ENCODE data around the gene MBD3L1. TPM values are rescaled to one million over a fixed set of nuclear protein-coding genes. Genes with fewer than 3 reads are reported as not detected.

MBD3L1 gene
- total and polyA plus RNA-seq, 2 of the 13 experiments (the other 11 are each of a cell fraction or from before 2014, with no cell fraction given): not detected

GRCh38 chr19:8820234-8820633 is 11.9 kb upstream of the MBD3L1 start:
- intact Hi-C loops (cut with micrococcal nuclease; ENCODE audit: unreplicated experiment): no loop called here
- Histone ChIP-seq H3K27ac (ENCODE audit: extremely low read length, insufficient read depth, low read length) (no peak overlapping the region), H3K9me3 (ENCODE audit: low read length) (peaks cover 92% of the 10 kb centered on the region), H3K27me3 (ENCODE audit: control insufficient read depth in 1 of 2, insufficient read depth in 2 of 2, low read length in 2 of 2) (no peaks in the 10 kb centered on the region), H3K9ac (ENCODE audit: insufficient read depth, low read depth, low read length) (no peak overlapping the region), H3K4me2 (ENCODE audit: low read depth, low read length) (no peak overlapping the region), H3K36me3 (replicated peaks in 1 of 2; ENCODE audit: control insufficient read depth in 1 of 2, insufficient read depth in 2 of 2, low read length in 2 of 2) (peaks cover 3 to 11% of the 10 kb centered on the region in 2 experiments; a peak in 2 of 5 replicates), H3K79me2 (ENCODE audit: insufficient read depth, low read length) (no peaks in the 10 kb centered on the region), H2AFZ (ENCODE audit: low read length) (no peak overlapping the region), H4K20me1 (ENCODE audit: insufficient read depth, low read length) (no peaks in the 10 kb centered on the region), H3K4me3 (replicated peaks in 1 of 3; ENCODE audit: insufficient read depth in 1 of 3, low read depth in 2 of 3, low read length in 3 of 3) (no peak overlapping the region), H3K4me1 (ENCODE audit: insufficient read depth, low read length) (no peaks in the 10 kb centered on the region)
- DNase-seq (ENCODE audit: low spot score) (no peak), FAIRE-seq (no peak), ATAC-seq (no peak)
- CTCF ChIA-PET (ENCODE audit: low intra/inter-chr PET ratio, low total read pairs): no interaction called here
- whole genome bisulfite sequencing (ENCODE audit: low lambda C conversion rate): 74% methylated on average over 3 of the region's 3 CpGs
- BruUV-seq (replicated peaks): no TSS peak
- in situ Hi-C loops (cut with HindIII; ENCODE audit: extremely low pct_ligation_motif_present, low pct_unique_long_range_greater_than_20kb): no loop called here
- POLR2A ChIA-PET: no interaction called here
- TF ChIP-seq DZIP1 (CRISPR knock-in tag; IDR thresholded peaks at IDR 0.05): no peak
- no peak for TF ChIP-seq AHDC1 (CRISPR knock-in tag; IDR thresholded peaks at IDR 0.05; ENCODE audit: borderline replicate concordance)
- TF ChIP-seq PBX3 (CRISPR knock-in tag; IDR thresholded peaks at IDR 0.05; ENCODE audit: borderline replicate concordance): no peak
- no peak for TF ChIP-seq ZMAT3 (CRISPR knock-in tag; conservative IDR thresholded peaks at IDR 0.05)
- no peak for TF ChIP-seq NR2F2 (IDR thresholded peaks at IDR 0.05; ENCODE audit: borderline replicate concordance, low read depth)
- no peak for TF ChIP-seq ZNF772 (CRISPR knock-in tag; IDR thresholded peaks at IDR 0.05)
- no peak for TF ChIP-seq NR2F6 (IDR thresholded peaks at IDR 0.05)
- TF ChIP-seq NR2F6 (CRISPR knock-in tag; IDR thresholded peaks at IDR 0.05): no peak
- no peak for TF ChIP-seq REXO4 (CRISPR knock-in tag; IDR thresholded peaks at IDR 0.05; ENCODE audit: borderline replicate concordance)
- no peak for TF ChIP-seq MYNN (CRISPR knock-in tag; IDR thresholded peaks at IDR 0.05; ENCODE audit: low read depth)
- TF ChIP-seq ZHX1 (CRISPR knock-in tag; IDR thresholded peaks at IDR 0.05; ENCODE audit: low read depth): no peak
- TF ChIP-seq ZNF343 (CRISPR knock-in tag; IDR thresholded peaks at IDR 0.05): no peak
- no peak for TF ChIP-seq ZNF614 (CRISPR knock-in tag; IDR thresholded peaks at IDR 0.05; ENCODE audit: borderline replicate concordance)

Data from HepG2 (cell line).